Stromal cell of bone marrow (primary cell): ENCODE data around the gene SRSF4.

Source experiments
- DNase-seq: peaks from one replicate; pipeline ENCODE4 v3.0.0-alpha.2; 2012; ENCODE audit warnings: low read depth

SRSF4 gene

DNA sequence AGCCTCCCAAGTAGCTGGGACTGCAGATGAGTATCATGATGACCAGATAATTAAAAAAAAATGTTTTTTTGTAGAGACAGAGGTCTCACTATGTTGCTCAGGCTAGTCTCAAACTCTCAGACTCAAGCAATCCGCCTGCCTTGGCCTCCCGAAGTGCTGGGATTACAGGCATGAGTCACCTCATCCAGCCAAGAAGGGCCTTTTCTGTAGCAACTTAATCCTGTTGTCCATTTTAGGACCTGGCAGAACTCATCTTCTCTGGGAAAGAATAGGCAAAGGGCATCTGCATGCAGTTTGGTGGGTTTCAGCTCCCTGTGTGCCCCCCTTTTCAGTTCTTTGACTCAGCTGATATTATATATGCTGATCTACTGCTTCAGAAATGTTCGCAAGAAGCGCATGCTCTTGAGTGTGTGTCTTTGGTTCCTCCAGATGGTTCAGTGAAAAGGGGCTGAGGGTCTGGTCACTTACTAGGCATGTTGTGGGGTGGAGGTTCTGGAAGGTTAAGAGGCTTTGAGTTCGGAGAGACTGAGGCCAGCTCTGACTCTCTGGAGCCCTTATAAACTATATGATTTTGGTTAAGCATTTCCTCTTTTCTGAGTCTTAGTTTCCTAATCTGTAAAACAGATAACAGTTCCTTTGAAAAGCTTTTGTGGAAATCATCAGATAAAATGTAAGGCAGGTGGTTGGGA lies 19.4 kb upstream of the SRSF4 start:
- DNase-seq: no peak

- DNase-seq: no peak
These were observed 16.3 kb upstream of the SRSF4 start for GRCh38 chr1:29197993-29198392.

DNA sequence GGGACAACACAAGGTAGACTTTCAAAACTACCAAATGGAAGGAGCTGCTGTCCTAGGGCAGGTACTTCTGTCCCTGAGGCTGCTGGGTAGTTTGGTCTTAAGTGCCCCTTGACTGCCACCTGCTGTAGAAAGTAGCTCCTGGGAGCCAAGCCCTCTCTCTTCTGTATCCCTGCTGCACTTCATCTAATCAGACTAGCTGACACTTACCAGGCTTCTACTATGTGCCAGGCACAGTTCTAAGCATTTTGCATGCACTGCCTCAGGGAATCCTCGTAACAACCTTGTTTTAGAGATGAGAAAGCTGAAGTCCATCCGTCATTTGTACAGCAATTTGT lies 15.9 kb upstream of the SRSF4 start:
- DNase-seq: no peak

DNA sequence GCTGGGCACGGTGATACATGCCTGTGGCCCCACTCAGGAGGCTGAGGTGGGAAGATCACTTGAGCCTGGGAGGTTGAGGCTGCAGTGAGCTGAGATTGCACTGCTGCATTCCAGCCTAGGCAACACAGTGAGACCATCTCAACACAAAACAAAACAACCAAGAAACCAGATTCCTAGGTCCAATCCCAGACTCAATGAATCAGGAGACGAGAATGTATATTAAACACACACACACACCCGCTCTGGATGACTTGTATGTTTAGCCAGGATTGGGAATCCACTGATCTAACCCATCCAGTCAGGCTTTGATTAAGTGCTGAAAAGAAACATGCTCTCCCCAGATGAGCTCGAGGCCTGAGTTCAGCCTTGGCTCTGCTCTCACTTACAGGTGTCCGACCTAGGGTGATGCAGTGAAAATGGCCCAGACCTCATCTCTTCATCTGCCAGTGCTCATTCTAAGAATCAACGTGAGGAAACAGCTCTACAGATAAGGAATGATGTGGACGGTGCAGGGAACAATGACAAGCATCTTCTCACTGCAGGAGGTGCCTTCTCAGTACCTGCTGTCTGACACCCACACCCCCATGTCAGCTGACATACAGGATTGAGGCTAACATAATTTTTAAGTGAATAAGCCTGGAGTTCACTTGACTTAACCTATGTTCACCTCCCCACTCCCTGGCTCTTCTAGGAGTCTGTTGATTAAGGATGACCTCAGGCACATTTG lies 15.3 kb upstream of the SRSF4 start:
- DNase-seq: peak; percentile 57

DNA sequence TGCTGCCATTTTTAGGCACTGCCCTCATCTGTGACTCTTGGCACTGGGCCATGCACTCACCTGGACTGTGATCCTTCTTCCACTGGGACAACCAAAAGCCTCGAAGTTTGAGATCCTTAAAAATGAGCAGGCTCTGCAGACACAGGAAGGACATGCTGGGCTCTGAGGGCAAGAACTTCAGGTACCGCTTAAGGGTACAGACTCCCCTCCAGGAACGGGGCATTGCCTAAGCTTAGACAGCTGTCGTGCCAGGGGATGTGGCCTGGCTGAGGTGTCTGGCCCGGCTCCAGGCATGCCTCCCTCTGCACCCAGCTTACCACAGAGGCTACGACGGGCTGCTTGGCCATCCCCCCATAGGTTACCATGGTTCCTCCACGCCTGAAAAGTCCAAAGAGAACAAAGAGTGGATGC lies 14.2 kb upstream of the SRSF4 start:
- DNase-seq: no peak

- no peak for DNase-seq
These were observed 12.3 kb upstream of the SRSF4 start for GRCh38 chr1:29193879-29194455.

DNA sequence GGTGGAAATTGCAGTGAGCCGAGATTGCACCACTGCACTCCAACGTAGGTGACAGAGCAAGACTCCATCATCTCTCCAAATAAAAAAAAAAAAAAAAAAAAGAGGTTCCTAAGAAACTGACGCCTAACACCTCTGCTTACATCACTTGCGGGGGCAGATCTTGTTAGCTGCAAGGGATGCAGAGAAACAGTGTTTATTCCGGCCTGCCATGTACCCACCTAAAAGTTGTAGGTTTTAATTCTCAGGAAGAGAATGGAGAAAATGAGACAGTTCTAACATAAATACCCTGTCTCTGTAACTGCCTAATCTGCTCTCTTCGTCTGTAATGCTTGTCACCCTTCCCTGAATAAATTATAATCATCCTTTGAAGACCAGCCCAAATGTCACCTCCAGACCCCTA lies 9.0 kb upstream of the SRSF4 start:
- DNase-seq: no peak

GRCh38 chr1:29186707-29187106 lies 5.0 kb upstream of the SRSF4 start:
- no peak for DNase-seq

DNA sequence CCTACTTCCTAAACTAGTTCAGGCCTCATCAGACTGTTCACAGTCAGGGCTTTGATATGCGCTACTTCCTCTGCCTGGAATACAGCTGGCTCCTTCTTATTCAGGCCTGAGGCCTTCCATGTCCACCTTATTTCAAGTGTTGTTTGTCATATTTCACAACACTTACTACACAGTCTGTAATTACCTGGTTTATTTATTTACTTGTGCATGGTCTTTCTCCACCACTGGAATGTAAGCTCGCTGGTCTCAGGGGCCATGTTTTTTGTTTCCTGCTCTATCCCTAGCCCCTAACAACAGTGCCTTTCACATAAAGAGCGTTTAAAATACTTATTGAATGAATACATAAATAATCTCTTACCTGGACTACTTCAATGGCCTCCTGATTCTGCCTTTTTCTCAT lies 4.6 kb upstream of the SRSF4 start:
- DNase-seq: no peak

DNA sequence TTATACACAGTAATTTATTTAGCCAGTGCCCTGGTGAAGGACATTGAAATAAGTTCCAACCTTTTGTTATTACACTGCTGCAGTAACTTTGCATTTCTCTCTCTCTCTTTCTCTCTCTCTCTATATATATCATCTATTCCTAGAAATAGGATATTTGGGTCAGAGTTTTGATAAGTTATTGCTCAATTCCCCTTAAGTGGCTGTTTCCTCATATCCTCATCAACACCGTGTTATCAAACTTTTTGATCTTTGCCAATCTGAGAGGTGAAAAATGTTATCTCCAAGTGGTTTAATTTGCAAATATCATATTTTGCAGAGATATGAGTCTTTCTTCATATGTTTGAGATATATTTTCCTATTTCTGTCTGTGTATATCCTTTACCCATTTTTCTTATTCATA lies 1.6 kb upstream of the SRSF4 start:
- DNase-seq: no peak

DNA sequence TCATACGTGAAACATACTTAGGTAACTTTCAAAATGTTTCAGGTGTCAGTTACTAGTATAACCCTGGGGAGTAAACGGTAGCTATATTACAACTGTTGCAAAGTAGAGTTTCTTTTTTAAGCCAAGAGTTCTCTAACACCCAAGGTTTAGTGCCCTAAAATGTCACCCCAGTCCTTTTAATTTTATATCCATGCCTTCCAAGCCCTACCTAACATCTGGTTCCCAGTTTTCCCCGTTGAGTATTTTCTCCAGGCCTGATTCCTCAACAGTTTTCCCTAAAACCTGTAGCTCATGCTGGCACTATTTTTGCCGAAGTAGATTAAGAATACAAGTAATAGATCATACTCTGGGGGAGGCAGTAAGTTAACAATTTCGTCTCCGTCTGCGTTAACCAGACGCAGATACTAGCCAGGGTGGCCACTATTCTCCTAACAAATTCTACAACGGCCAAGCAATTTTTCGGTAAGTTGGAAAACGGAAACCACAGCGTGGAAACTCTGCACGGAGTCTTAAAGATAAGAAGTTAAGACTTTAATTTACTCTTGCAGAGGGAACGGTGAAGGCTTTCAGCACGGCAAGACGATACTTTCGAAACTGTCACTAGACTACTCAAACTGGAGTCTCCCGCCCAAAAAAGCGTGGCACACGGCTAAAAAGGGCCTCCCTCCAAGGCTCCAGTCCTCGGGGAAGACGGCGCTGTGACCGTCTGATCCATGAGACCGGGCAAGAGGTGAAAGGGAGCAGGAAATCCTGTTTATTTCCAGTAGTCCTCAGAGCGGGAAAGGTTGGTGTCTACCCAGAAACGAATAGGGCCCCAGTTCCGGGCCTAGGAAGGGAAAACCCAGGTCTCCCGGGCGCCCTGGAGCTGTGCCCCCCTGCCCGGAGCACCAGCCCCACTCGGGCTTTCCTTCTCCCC lies 945 bp downstream of the SRSF4 start:
- DNase-seq: no peak

GRCh38 chr1:29179641-29180184 lies 2.0 kb downstream of the SRSF4 start:
- DNase-seq: no peak

DNA sequence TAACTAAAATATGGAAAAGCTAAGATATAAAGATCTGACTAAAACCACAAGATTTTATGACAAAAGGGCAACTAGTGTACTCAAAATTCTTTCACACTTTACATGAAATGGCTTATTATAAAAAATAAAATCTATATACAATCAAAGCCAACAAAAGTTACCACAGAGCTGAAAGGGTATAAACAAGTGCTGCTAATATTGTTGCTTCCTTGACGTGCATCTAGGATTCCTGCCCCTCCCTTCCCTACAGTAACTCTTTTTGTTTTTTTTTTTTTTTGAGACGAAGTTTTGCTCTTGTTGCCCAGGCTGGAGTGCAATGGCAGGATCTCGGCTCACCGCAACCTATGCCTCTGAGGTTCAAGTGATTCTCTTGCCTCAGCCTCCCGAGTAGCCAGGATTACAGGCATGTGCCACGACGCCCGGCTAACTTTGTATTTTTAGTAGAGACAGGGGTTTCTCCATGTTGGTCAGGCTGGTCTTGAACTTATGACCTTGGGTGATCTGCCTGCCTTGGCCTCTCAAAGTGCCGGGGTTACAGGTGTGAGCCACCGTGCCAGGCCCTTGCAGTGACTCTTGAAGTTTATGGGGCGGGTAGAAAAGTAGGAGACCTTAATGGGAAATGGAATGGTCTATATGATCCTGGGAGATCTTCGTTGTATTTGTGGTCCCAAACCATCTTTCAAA lies 4.5 kb downstream of the SRSF4 start:
- DNase-seq: no peak

DNA sequence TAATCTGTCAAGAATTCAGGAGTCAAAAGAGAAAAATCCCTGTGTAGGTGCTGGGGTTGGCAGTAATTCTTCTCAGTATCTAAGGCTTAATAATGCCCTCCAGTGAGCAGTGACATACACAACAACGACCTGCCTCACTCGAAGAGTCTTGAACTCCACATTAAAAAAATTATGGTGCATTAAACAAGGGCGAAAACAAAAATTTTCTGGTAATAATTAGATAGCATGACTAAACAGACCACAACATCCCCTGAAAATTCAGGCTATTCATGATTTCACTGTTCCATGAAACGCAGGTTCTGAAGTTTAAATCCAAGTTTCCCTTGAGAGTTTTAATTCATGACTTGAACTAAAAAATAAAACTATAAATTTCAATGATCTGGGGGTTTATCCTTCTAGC lies 5.1 kb downstream of the SRSF4 start:
- DNase-seq: no peak

- DNase-seq: no peak
These were observed 9.2 kb downstream of the SRSF4 start for GRCh38 chr1:29172415-29172939.

- DNase-seq: no peak
These were observed 10.2 kb downstream of the SRSF4 start for GRCh38 chr1:29171521-29171920.

DNA sequence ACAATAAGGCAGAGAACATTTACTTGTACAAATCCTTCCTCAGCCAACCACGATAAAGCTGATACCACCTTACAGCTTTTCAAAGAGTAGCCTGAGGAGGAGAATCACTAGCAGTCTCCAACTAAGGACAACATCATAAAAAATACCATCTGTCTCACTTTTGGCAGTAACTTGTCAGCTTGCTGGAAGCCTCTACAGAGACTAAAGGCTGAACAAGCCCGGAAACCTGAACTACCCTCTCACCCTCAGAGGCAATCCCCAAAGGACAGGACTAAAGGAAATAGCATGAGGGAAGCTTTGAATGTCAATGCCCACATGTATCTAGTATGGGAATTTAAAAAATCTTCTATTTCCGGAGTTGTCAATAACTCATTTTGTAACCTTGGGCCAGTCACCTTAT lies 10.6 kb downstream of the SRSF4 start:
- peak; percentile 38 for DNase-seq

GRCh38 chr1:29169976-29170375 lies 11.7 kb downstream of the SRSF4 start:
- DNase-seq: no peak

GRCh38 chr1:29167904-29168303 lies 13.8 kb downstream of the SRSF4 start:
- DNase-seq: no peak

DNA sequence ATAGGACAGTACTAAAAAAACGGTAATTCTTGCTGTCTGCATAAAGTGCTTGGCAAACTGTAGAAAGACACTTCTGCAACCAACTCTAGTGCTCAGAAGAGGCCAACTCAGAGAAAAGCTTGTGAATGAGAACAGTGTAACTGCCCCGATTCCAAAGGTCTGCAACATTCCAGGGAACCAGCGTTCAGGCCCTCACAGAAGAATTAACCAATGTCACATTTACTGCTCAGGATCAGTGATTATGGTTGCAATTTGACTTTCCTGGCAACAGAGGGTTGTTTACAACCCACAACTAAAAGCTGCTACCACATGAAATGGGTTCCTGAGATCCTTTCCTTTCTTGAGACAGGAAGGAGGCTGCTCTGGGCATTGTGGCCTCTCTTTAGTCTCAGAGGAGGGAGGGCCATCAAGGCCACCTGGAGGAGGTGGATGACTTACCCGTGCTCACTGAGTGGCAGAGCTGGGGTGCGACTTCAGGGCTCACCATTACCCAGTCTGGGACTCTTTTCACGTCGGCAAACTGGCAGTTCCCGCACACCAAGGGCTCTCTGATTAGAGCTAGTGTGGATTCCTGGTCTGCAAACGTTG lies 15.3 kb downstream of the SRSF4 start:
- no peak for DNase-seq

DNA sequence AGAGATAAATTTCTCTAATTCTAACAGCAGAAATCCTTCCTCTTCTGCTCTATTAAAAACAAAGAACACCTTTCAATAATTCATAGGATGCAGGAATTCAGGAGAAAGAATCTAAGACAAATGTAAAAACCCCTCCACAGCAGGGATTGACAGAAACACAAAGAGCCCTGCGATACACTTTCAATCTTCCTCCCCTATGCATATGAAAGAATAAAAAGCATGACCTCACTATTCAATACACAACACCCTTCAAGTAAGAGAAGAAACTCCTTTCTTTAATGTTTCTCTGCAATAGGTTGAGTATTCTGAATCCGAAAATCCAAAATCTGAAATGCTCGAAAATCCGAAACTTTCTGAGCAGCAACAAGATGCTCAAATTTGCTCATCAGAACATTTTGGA lies 17.1 kb downstream of the SRSF4 start:
- no peak for DNase-seq
